GF-D8 (cell line): ENCODE data around the gene MSRB2.
"Not testable (repeated sequence)": the region's sequence is repeated elsewhere in the genome, so short reads cannot be mapped to it uniquely, and the experiment has no call there.

Source experiments
- DNase-seq: peaks from one replicate; lab custom pipeline; 2025; lab: John Stamatoyannopoulos, UW

Gene MSRB2

GRCh38 chr10:23095404-23095965 lies at the start of gene MSRB2:
Gene MSRB2 (plus strand): TSS chr10:23095579. CDS start chr10:23095609, 30 bp downstream.
- peak; percentile 43 for DNase-seq

GRCh38 chr10:23046027-23046426 lies 49.4 kb upstream of the MSRB2 start:
- DNase-seq = no peak

GRCh38 chr10:23047201-23048050 lies 48.0 kb upstream of the MSRB2 start:
- no peak for DNase-seq

GRCh38 chr10:23048191-23048590 lies 47.2 kb upstream of the MSRB2 start:
- no peak for DNase-seq

- DNase-seq = no peak
Observed at GRCh38 chr10:23051278-23051677, 44.1 kb upstream of the MSRB2 start.

GRCh38 chr10:23051855-23052331 lies 43.5 kb upstream of the MSRB2 start:
- no peak for DNase-seq

- no peak for DNase-seq
Observed at GRCh38 chr10:23053036-23053435, 42.3 kb upstream of the MSRB2 start.

- DNase-seq = no peak
Observed at GRCh38 chr10:23055424-23056185, 39.8 kb upstream of the MSRB2 start.

GRCh38 chr10:23056186-23056579 lies 39.2 kb upstream of the MSRB2 start:
- no peak for DNase-seq

- no peak for DNase-seq
Observed at GRCh38 chr10:23058366-23058765, 37.0 kb upstream of the MSRB2 start.

- DNase-seq = no peak
Observed at GRCh38 chr10:23060918-23061317, 34.5 kb upstream of the MSRB2 start.

GRCh38 chr10:23063045-23063972 lies 32.1 kb upstream of the MSRB2 start:
- no peak for DNase-seq

GRCh38 chr10:23063973-23064812 lies 31.2 kb upstream of the MSRB2 start:
- no peak for DNase-seq

- not testable (repeated sequence) for DNase-seq
Observed at GRCh38 chr10:23064813-23065114, 30.6 kb upstream of the MSRB2 start.

- no peak for DNase-seq
Observed at GRCh38 chr10:23065181-23065948, 30.0 kb upstream of the MSRB2 start.

GRCh38 chr10:23067337-23067736 lies 28.0 kb upstream of the MSRB2 start:
- no peak for DNase-seq

- no peak for DNase-seq
Observed at GRCh38 chr10:23067939-23068775, 27.2 kb upstream of the MSRB2 start.

- DNase-seq = no peak
Observed at GRCh38 chr10:23069019-23069815, 26.2 kb upstream of the MSRB2 start.
